Daoy (cell line): ENCODE results near the gene TEAD1. TPM values are rescaled to one million over a fixed set of nuclear protein-coding genes. Genes with fewer than 3 reads are reported as not detected.

Experiments used
- DNase-seq: peaks from one replicate; pipeline ENCODE4 v3.0.0-alpha.2; 2015; ENCODE audit warnings: low read depth
- total RNA-seq: library from RNA; depleted of rRNA; stranded (reverse); fragments of >200 nt; shearing (Covaris generic); gene quantifications from 2 replicates; pipeline ENCODE4 v1.2.3, GENCODE V29; 2014

The TEAD1 gene
- total RNA-seq, 1 experiment from 2014 or later = 55.4 TPM

DNA sequence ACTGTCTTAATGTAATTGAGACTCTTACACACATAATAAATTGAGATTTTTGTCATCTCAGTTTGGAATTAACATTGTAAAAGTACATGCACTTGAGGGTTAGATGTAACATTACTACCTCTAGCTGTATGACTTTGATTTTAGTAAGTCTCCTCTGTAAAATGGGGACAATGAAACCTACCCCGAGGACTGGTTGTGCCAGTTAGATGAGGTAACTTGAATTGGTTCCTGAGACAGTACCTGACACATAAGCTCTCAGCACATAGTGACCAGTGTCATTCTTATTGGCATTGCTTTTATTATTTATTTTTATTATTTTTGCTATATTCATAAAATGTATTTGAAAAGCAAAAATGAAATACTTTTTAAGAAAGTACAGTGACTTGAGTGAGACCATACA is 114.8 kb downstream of the TEAD1 start:
- no peak for DNase-seq

GRCh38 chr11:12789596-12790215 is 115.5 kb downstream of the TEAD1 start:
- no peak for DNase-seq

- no peak for DNase-seq
Measured at GRCh38 chr11:12790861-12791616, 116.8 kb downstream of the TEAD1 start.

DNA sequence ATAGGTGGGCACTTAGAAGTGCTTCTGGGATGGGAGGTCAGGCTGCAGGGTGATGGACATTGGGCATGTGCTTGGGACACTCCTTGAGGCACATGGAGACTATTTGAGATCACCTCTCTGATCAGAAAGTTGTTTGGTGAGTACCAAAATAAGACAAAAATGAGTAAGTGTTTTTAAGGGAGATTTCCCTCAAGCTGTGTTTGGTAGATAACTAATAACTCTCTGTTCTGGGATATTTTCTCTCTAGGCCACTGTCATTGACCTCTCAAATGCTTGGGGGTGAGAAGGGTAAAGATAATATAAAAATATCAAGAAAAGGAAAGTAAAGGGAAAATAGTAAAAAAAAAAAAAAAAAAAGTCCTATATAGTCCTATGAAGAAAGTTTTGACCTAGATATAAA is 117.8 kb downstream of the TEAD1 start:
- no peak for DNase-seq

DNA sequence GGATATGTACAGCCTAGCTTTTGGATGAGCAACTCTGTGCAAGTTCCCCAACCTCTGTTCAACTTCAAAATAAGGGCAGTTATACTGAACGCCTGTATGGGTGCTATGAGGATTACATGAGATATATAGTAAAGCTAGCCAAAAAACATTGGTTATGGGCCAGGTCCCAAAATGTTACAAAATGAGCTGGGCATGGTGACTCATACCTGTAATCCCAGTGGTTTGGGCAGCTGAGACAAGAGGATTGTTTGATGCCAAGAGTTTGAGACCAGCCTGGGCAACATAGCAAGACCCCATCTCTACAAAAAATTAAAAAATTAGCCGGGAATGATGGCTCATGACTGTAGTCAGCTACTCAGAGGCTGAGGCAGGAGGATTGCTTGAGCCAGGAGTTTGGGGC is 118.4 kb downstream of the TEAD1 start:
- peak; percentile 45 for DNase-seq

DNA sequence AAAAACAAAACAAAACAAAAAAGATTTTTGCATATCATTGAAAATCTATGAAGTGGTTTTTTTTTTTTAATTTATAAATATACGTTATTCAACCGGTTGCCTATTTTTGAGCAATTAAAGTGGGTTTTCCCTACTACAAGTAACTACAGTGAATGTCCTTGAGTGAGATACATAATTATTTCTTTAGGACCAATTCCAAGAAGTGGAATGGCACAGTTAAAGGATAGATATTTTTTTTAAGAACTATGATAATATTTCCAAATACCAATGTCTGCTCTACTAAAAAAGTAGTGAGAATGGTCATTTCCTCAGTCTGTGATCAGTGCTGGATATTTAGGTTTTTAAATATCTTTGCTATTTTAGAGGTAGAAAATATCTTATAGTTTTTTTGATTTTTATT is 118.8 kb downstream of the TEAD1 start:
- no peak for DNase-seq

- DNase-seq = no peak
Measured at GRCh38 chr11:12793506-12793905, 119.3 kb downstream of the TEAD1 start.

- no peak for DNase-seq
Measured at GRCh38 chr11:12794576-12795230, 120.5 kb downstream of the TEAD1 start.

DNA sequence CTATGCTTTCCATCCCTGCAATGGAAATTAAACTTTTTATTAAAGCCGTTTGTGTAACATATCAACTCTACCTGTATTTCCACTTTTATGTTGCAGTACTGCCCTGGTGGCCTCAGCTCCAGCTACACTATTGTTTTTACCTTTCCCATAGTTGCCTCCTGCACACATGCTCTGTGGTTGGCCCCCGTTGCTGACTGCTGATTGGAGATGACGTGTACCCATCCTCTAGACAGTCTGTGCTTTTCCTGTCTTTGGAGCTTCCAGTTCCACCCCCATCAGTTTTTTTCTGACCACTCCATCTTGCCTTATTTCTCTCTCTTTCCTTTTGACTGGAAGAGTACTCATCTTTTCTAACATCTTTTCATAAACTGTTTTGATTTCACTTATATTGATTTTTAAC is 123.8 kb downstream of the TEAD1 start:
- peak; percentile 87 for DNase-seq

DNA sequence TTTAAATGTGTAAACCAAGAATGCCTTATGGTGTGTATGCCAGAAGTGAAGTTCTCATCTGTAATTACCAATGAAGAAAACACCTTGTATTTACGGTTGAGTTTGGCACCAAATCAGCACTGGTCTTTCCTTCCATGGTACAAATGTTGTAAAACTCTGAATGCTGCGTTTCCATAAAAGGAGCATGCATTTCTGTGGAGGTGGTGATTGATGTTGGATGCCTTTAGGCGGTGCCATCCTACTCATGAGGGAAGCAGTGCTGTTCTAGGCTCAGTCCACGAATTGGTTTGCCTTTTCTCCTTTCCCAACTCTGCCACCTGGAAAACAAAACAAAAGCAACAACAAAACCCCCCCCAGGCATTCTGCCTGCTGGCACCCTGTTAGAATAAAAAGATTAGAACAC is 124.4 kb downstream of the TEAD1 start:
- DNase-seq = peak; percentile 39

GRCh38 chr11:12799334-12799835 is 125.2 kb downstream of the TEAD1 start:
- DNase-seq = no peak

GRCh38 chr11:12800032-12800671 is 125.9 kb downstream of the TEAD1 start:
- peak; percentile 76 for DNase-seq

GRCh38 chr11:12800871-12801270 is 126.7 kb downstream of the TEAD1 start:
- no peak for DNase-seq

GRCh38 chr11:12801976-12802375 is 127.8 kb downstream of the TEAD1 start:
- peak; percentile 65 for DNase-seq

GRCh38 chr11:12802418-12803085 is 128.3 kb downstream of the TEAD1 start:
- peak; percentile 93 for DNase-seq

DNA sequence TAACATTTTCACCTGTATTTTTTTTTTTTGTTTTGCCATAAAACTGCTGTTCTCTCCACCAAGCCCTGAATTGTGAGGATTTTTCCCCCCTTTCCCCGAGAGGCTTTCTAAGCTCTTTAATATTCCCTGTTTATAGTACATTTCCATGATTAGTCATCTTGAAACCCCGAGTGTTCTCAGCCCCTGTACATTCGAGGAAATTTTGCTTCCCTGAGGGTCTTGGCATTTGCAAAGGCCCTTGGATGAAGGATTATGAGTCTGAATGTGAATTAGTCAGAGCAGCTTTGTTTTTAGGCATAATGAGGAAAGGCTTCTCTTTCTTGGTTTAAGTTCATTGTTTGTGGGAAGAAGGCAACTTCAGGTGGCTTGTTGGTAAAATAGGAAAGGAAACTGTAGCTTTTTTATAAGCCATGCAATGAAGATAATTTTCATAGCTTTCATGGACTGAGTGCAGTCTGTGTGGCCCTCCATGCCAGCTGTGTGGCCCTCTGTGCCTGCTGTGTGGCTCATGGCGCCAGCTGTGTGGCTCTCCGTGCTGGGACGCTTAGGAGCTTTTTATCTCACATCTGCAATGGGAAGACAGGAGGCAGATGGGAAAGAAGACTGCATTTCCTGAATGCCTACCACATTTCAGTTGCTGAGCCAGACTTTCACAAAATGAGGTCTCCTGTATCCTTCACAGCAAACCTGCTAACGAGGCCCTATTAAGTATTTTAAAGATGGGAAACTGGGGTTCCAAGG is 129.0 kb downstream of the TEAD1 start:
- peak; percentile 64 for DNase-seq

GRCh38 chr11:12806113-12806512 is 131.9 kb downstream of the TEAD1 start:
- DNase-seq = no peak

GRCh38 chr11:12807621-12808020 is 133.4 kb downstream of the TEAD1 start:
- no peak for DNase-seq

- peak; percentile 39 for DNase-seq
Measured at GRCh38 chr11:12808519-12808918, 134.3 kb downstream of the TEAD1 start.

DNA sequence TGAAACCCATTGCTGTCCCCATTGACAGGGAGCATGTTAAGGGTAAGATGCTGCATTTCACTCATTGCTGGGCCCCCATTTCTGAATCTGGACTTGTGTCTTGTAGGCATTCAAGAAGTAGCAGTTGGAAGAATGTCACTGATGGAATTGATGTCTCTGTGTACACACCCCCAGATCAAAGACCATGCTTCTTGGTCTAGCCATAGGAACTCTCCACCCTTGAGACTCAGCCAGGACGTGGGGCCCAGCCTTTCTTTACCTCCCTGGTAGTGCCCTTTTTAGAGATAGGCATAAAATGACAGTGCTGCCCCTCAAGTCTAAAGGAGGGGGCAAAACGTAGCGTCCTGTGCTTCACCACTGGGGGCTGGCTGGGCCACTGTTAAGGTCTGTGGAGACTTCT is 135.1 kb downstream of the TEAD1 start:
- DNase-seq = no peak
